Astrocyte (in vitro differentiated cells and primary cell): ENCODE measurements around the gene SPTBN5.

ENCODE experiments used
- CTCF ChIP-seq: IDR thresholded peaks from 2 replicates; pipeline ENCODE4 v1.5.1; 2011; ENCODE audit warnings: low read depth, mild to moderate bottlenecking, inconsistent platforms, low read length, moderate library complexity; ENCODE audit not compliant: insufficient read depth
- EZH2 ChIP-seq: IDR thresholded peaks from 2 replicates; pipeline ENCODE4 v1.6.1; 2012; ENCODE audit warnings: mild to moderate bottlenecking, low read length, inconsistent platforms; ENCODE audit not compliant: insufficient read depth

DNA sequence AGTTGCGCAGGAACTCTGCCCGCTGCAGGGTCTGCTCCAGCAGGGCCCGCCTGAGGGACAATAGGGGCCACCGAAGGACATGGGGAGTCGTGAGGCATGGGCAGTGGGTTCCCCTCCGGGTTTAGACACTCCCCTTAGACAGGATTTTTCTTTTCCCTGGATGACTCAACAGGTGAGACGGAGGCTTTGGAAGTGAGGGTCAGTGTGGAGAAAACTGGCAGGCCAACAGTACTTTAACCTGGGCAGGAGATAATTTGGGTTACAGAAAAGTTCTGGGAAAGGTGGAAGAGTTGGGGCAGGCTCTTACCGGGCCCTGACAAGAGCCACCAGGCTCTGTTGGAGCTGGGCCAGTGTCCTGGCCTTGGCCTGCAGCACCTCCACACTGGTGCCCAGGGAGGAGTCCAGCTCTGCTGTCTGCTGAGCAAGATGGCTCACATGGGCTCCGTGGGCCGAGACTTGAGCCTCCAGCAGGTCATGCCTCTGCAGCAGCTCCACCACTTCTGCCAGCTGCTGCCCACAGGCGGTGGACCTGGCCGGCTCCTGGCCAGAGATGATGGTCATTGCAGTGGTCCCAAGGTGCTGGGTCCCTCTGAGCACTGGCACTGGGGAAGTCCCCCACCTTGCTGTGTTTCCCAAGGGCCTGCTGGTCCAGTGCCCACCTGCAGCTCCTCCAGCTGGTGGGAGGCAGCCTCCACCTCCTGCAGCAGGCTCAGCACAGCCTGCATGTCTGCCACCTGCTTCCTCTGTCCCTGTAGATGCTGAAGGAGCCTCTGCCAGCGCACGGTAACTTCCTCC lies 11.0 kb downstream of the SPTBN5 start:
- TF ChIP-seq CTCF: no peak
- TF ChIP-seq EZH2: no peak
